Skin epidermis (tissue), 12 donors: ENCODE results near the gene CUEDC1.

Experiments used
- H3K27ac ChIP-seq, 21 experiments: fragments of 200-600 bp; sonication (generic) in 11 of 21; one replicate each; pipeline ENCODE4 v1.5.0; 2020; ENCODE audit warnings: mild to moderate bottlenecking in 3 of 21, inconsistent platforms in 2 of 21, moderate library complexity in 2 of 21
- H3K4me3 ChIP-seq, 7 experiments: fragments of 200-600 bp; sonication (generic) in 2 of 7; one replicate each; pipeline ENCODE4 v1.5.0; 2020; ENCODE audit warnings: inconsistent platforms in 2 of 7, mild to moderate bottlenecking in 2 of 7, moderate library complexity in 1 of 7

Gene CUEDC1

GRCh38 chr17:57943645-57944044, 11.6 kb downstream of the CUEDC1 start:
- H3K4me3 ChIP-seq: no peak overlapping the region
- peak overlapping the region in 4 of 21 experiments; percentile 10 to 63 (median 18) for H3K27ac ChIP-seq

GRCh38 chr17:57943140-57943539, 12.1 kb downstream of the CUEDC1 start:
- Histone ChIP-seq H3K4me3 (no peak overlapping the region), H3K27ac (peak overlapping the region in 6 of 21 experiments; percentile 10 to 63 (median 20))

GRCh38 chr17:57941384-57942370, 13.5 kb downstream of the CUEDC1 start:
- no peak overlapping the region for H3K4me3 ChIP-seq
- peak overlapping the region in 4 of 21 experiments; percentile 7 to 31 (median 20) for H3K27ac ChIP-seq

GRCh38 chr17:57940653-57941329, 14.4 kb downstream of the CUEDC1 start:
- H3K27ac ChIP-seq: peak overlapping the region in 3 of 21 experiments; percentile 17 to 31 (median 27)
- H3K4me3 ChIP-seq: no peak overlapping the region

GRCh38 chr17:57940231-57940630, 15.0 kb downstream of the CUEDC1 start:
- Histone ChIP-seq H3K27ac (peak overlapping the region in 1 of 21 experiments; percentile 27), H3K4me3 (no peak overlapping the region)

- Histone ChIP-seq H3K4me3 (no peak overlapping the region), H3K27ac (peak overlapping the region in 1 of 21 experiments; percentile 27)
Observed at GRCh38 chr17:57939797-57940196, 15.4 kb downstream of the CUEDC1 start.

- Histone ChIP-seq H3K27ac (no peak overlapping the region), H3K4me3 (no peak overlapping the region)
Observed at GRCh38 chr17:57938061-57938502, 17.1 kb downstream of the CUEDC1 start.

- H3K27ac ChIP-seq: no peak overlapping the region
- no peak overlapping the region for H3K4me3 ChIP-seq
Observed at GRCh38 chr17:57937492-57937891, 17.7 kb downstream of the CUEDC1 start.

GRCh38 chr17:57935833-57936807, 19.1 kb downstream of the CUEDC1 start:
- Histone ChIP-seq H3K4me3 (no peak overlapping the region), H3K27ac (peak overlapping the region in 17 of 21 experiments; percentile 34 to 80 (median 55))

GRCh38 chr17:57931488-57932137, 23.6 kb downstream of the CUEDC1 start:
- no peak overlapping the region for H3K27ac ChIP-seq
- no peak overlapping the region for H3K4me3 ChIP-seq

GRCh38 chr17:57930239-57930638, 25.0 kb downstream of the CUEDC1 start:
- H3K4me3 ChIP-seq: no peak overlapping the region
- H3K27ac ChIP-seq: peak overlapping the region in 3 of 21 experiments; percentile 7 to 39 (median 10)

GRCh38 chr17:57929386-57929785, 25.8 kb downstream of the CUEDC1 start:
- no peak overlapping the region for H3K4me3 ChIP-seq
- H3K27ac ChIP-seq: peak overlapping the region in 7 of 21 experiments; percentile 3 to 35 (median 10)

- H3K27ac ChIP-seq: peak overlapping the region in 6 of 21 experiments; percentile 3 to 35 (median 10)
- no peak overlapping the region for H3K4me3 ChIP-seq
Observed at GRCh38 chr17:57928928-57929327, 26.3 kb downstream of the CUEDC1 start.

GRCh38 chr17:57927048-57927723, 28.0 kb downstream of the CUEDC1 start:
- peak overlapping the region in 7 of 21 experiments; percentile 2 to 60 (median 24) for H3K27ac ChIP-seq
- no peak overlapping the region for H3K4me3 ChIP-seq

GRCh38 chr17:57926723-57927047, 28.5 kb downstream of the CUEDC1 start:
- Histone ChIP-seq H3K27ac (peak overlapping the region in 5 of 21 experiments; percentile 2 to 60 (median 22)), H3K4me3 (no peak overlapping the region)

- Histone ChIP-seq H3K4me3 (no peak overlapping the region), H3K27ac (no peak overlapping the region)
Observed at GRCh38 chr17:57925361-57925990, 29.7 kb downstream of the CUEDC1 start.

GRCh38 chr17:57924677-57925076, 30.5 kb downstream of the CUEDC1 start:
- H3K4me3 ChIP-seq: no peak overlapping the region
- H3K27ac ChIP-seq: no peak overlapping the region
